Adrenal gland (tissue), 5 donors: Measurements from ENCODE around the gene NHSL2.

Source experiments
- POLR2A ChIP-seq, 2 donors: fragments of 450-650 bp; IDR thresholded peaks; one replicate each; pipeline ENCODE4 v1.6.1; 2017; ENCODE audit warnings: antibody characterized with exemption in 2 of 2, mild to moderate bottlenecking in 2 of 2, moderate library complexity in 1 of 2
- TF ChIP-seq, protein P1 (sequence below), 6 experiments: fragments of 450-650 bp in 4 of 6; fragments of 200-600 bp in 2 of 6; sonication (generic) in 1 of 6; IDR thresholded peaks; 1 replicate in 5 of 6; 2 replicates in 1 of 6; pipeline versions ENCODE4 v1.5.1 to v1.8.0; 2016 to 2021; ENCODE audit warnings: antibody characterized with exemption in 6 of 6, mild to moderate bottlenecking in 2 of 6, moderate library complexity in 1 of 6
- donor health status: DM: no; HTN: no; CAD: no.

DNA sequence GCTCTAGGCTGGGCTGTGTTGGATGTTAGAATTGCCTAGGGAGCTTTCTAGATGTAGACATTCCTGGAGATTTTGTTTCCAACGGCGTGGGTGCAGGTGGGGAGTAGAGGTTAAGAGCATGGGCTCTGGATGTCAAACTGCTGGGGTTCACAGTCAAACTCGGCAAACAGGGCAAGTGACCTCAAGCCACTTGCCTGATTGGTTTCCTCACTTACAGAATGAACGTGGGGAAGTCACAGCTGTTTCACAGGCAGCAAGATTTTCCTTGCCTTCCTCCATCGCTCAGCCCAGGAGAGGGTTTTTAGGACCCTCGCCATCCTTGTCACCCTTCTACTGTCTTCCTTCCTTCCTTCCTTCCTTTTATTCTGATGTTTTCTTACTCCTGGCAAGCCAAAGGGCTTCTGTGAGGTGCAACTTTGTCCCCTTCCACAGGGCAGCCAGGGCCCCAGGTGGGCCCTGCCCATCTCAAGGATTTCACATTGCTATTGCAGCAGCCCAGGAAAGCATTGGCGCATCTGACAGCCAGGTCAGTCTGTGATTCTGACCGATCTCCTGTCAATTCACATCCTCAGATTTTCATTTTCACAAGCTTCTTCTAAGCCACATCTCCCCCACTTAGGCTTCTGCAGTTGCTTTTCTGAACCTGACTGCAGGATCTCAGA, 214.0 kb downstream of the NHSL2 start:
- TF ChIP-seq, protein P1, sequence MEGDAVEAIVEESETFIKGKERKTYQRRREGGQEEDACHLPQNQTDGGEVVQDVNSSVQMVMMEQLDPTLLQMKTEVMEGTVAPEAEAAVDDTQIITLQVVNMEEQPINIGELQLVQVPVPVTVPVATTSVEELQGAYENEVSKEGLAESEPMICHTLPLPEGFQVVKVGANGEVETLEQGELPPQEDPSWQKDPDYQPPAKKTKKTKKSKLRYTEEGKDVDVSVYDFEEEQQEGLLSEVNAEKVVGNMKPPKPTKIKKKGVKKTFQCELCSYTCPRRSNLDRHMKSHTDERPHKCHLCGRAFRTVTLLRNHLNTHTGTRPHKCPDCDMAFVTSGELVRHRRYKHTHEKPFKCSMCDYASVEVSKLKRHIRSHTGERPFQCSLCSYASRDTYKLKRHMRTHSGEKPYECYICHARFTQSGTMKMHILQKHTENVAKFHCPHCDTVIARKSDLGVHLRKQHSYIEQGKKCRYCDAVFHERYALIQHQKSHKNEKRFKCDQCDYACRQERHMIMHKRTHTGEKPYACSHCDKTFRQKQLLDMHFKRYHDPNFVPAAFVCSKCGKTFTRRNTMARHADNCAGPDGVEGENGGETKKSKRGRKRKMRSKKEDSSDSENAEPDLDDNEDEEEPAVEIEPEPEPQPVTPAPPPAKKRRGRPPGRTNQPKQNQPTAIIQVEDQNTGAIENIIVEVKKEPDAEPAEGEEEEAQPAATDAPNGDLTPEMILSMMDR (IDR thresholded peaks at IDR 0.05) = no peak
- TF ChIP-seq POLR2A (IDR thresholded peaks at IDR 0.05) = no peak
